ENCODE measurements around the gene LSM7.

LSM7 gene

DNA sequence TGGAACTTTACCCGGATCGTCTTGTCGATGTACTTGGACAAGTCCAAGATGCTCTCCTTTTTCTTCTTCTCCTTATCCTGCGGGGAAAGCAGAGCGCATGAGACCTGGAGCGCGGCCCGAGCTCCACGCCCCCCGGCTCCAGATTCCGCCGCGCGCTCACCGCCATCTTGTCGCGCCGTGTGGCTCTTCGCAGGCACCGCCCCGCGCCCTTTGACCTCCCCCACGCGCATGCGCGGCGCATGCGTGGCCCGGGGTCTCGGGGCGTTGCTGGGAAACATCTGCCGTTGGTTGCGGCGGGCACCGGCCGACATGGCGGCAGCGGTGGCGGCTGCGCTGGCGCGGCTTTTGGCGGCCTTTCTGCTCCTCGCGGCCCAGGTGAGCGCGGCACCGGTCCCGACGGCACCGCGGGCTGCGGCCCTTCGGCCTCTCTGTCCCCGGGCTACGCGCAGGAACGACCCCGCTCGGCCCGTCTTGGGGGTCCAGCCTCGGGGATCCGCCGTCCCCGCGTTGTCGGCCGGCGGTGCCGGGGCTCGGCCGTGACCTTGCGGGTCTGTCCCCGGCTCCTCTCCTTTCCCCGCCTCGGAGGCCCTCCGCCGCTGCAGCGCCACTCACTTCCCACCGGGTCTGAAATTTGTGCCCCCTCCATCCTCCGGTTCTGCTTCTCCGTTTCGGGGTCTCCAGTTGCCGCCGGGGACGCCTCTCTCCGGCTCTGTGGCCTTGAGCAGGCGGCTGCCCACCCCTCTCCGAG lies at the start of gene LSM7, which contains the start of gene SPPL2B:
Gene LSM7 (minus strand): TSS at position 186 of the 748 bp plus-strand sequence. CDS start 20 bp downstream, at position 166.
Gene SPPL2B (plus strand): TSS at position 284 of the 748 bp plus-strand sequence. CDS start 26 bp downstream, at position 310.
- peak; percentile 97 for DNase-seq

DNA sequence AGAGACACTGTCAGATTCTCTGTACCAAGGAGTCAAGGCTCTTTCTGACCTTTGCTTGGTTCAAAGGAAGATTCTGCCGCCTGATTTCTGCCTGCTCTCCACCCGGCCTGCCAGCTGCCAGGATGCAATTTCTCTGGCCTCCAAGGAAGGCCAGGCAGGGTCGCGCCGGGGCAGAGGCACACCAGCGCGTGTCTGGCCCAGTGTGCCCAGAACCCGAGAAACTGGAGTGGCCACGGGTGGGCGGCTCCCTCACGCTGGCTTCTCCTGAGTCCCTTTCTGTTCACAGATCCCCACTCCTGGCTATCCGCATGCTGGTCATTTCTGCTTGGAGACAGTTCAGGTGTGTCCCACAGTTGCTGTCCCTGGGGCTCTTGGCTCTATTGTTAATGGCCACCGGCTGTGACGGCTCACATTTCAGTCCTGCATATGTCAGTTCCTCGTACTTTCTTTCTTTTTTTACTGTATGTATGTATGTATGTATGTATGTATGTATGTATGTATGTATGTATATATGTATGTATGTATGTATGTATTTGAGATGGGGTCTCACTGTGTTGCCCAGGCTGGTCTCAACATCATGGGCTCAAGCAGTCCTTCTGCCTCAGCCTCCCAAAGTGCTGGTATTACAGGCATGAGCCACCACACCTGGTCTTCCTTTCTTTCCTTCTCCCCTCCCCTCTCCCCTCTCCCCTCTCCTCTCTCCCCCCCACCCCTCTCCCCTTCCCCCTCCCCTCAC lies 48.6 kb upstream of the LSM7 start:
- no peak for DNase-seq

DNA sequence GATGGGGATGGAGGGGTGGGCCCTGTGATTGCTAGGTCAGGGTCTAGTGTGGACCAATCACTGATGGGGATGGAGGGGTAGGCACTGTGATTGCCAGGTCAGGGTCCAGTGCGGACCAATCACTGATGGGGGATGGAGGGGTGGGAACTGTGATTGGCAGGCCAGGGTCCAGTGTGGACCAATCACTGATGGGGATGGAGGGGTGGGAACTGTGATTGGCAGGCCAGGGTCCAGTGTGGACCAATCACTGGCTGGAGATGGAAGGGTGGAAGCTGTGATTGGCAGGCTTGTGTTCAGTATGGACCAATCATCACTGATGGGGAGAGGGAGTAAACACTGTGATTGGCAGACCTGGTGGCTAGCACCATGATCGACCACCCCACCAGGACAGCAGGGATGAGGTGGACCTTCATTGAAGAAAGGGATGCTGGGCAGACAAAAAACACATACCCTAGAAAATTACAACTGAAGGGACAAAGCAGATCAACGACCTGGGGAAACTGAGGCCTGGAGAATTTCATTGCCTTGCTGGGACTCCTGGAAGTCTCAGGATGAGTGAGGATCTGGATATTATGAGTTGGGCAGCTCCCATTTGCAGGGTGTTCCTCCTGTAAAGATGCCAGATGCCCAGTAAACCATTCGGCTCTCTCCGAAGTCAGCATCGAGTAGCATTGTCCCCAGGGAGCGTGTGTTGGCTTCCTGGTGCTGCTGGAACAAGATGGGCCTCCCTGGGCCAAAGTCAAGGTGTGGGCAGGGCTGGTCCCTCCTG lies 47.2 kb upstream of the LSM7 start:
- no peak for DNase-seq

DNA sequence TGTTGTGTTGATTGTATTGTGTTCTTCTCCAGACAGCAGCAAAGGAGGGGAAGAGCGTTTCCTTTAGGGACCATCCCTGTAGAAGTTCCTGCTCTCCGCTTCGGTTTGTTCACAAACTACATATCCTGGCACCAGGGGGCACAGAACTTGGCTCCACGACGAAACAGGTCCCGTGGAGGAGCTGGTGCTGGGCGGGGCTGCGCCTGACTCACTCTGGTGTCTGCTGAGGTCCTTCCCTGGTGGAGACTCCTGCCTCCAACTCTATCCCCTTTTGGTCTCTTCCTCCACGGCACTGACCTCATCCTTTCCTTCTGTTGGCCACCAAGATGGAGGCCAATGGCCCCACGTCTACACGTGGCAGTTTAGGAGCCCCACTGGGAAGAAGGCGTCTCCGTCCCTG lies 46.4 kb upstream of the LSM7 start:
- DNase-seq = no peak

DNA sequence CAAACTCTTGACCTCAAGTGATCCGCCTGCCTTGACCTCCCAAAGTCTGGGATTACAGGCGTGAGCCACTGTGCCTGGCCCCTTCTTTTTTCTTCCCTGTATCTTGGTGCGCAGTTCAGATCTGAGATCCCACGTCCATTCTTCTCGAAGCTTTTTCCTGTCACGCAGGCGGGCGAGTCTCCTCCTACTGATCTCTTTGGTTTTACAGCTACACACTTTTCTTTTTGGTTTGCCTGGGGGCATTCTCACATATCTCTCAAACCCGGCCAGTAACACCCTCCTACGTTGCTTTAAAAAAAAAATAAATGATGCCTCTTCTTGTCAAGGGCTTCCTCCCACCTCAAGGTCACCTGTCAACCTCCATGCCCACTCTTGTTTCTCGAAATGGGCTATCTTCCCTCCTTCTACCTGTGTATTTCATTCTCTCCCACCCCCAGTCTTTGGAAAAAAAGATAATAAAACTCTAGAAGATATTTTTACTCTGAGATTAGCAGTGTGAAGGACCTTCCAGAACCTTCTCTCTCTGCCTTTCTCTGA lies 43.8 kb upstream of the LSM7 start:
- DNase-seq = no peak

DNA sequence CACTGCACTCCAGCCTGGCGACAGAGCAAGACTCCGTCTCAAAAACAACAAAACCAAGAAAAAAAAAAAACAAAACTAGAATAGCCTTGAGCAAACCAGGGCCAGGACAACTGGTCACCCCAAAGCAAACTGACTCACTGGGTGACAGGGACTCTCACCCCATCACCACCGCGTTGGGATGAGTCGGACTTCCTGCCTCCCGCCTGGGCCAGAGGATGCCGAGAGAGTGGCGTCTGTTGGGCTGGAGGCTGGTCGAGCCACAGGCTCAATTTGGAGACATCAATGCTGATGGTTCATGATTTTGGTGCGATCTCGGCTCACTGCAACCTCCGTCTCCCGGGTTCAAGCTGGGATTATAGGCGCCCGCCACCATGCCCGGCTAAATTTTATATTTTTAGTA lies 43.3 kb upstream of the LSM7 start:
- DNase-seq = peak; percentile 76

DNA sequence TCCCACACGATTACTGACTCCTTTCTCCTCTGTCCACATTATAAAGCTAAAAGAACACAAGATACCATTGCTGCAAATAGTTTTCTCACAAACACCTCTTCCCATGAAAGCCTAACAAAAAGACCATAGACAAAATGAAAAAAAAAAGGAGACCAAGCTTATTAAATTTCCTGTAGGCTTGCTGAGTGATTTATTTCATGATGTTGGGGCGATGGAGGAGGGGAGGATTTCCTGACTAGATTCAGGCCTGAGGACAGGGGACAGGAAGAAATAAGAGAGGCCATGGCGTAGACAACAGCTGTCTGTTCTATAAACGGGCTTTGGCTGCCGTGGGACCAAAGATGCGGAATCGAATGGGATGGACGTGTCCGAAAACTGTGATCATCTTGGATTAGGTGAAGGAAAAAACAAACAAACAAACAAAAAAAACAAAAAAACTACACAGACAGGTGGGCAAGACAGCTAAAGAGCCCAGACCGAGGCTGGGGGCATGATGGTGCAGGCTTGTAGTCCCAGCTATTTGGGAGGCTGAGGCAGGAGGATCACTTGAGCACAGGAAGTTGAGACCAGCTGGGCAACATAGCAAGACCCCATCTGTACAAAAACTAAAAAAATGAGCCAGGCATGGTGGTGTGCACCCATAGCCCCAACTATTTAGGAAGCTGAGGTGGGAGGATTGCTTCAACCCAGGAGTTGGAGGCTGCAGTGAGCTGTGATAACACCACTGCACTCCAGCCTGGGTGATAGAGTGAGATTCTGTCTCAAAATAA lies 37.0 kb upstream of the LSM7 start:
- DNase-seq = no peak

DNA sequence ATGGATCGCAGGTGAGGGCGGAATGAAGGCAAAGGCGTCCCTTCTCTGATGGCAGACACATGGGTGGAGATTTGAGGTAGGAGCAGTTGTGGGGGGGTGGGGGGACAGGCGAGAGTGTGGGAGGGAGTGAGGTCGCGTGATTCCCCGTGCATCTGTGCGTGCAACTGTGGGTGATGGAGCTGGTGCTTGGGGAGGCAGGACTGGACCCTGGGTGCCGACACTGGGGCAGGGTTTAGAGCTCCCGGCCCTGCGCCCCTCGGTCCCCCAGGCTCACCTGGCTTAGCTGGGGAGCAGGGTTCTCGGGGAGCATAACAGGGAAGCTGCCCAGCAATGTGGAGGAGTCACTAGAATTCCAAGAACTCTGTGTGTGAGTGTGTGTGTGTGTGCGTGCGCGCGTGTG lies 35.0 kb upstream of the LSM7 start:
- no peak for DNase-seq

DNA sequence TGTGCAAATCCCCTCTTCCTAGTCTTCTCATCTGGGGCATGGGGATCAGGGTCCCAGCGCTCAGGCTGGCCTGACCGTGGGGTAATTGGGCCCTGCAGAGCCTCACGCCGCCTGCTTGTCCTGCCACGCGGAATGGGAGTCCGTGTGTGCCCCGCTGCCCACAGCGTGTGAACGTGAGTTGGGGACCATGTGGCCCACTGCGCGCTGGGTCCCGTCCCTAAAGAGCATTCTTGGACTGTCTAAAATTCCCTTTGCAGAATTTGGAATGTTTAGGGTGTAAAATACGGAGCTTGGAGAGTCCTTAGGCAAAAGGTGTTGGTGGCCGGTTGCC lies 34.5 kb upstream of the LSM7 start:
- no peak for DNase-seq

DNA sequence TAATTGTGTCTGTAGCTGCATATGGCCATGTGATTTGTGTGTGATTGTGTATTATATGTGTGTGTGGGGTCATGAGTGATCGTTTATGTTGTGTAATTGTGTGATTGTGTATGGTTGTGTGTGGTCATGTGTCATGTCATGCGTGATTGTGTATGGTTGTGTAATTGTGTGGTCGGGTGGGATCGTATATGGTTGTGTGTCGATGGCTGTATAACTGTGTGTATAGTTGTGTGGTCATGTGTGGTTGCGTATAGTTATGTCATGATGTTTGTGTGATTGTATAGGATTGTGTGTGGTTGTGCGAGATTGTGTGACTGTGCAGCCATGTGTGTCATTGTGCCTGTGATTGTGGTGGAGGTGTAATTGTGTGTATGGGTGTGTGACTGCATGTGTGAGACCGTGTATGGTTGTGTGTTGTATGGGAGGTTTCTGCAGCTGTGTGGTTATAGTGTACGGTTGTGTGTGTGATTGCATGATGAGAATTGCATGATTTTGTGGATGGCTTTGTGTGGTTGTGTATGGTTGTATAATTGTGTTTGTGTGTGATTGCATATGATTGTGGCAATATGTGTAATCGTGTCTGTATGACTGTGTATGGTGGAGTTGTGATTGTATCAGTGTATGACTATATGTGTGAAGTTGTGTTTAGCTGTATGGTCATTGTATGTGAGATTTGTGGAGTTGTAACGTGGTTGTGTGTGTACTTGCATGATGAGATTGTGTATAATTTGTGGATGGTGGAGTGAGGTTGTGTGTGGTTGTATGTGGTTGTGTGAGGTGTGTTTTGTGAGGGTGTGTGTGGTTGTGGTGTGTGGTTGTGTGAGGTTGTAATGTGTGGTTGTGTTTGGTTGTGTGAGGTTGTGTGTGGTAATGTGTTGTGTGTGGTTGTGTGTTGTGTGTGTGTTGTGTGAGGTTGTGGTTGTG lies 33.9 kb upstream of the LSM7 start:
- DNase-seq = no peak

DNA sequence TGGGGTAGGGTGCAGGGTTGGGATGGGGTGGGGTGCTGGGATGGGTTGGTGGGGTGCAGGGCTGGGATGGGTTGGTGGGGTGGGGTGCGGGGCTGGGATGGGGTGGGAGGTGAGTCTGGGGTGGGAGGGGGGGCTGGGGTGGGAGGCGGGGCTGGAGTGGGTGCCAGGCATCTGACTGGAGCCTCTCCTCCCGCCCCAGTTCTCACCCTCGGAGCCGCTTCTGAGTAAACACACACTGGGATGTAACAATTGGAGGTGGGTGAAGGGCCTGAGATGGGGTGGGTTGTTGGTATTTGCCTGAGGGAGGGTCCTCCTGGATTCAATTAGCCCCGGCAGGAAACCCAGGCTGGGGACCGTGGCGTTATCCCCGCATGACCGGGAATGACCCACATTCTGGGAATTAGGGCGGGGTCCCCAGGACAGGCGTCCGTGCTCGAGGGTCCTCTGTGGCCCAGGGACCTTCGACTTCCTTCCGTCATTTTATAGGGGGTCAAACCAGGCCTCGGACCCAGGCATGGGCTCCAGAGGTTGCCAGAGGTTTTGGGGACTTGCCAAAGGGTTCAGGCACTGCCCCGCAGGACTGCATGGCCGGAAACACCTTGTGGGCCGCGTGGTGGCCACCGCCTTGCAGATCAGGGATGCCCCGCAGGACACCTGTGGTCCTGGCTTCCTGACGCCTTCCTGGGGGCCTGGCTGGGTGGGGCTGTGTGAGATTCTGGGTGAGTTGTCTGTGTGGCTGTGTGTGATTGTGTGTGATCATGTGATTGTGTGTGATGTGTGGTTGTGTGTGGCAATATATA lies 33.1 kb upstream of the LSM7 start:
- no peak for DNase-seq

DNA sequence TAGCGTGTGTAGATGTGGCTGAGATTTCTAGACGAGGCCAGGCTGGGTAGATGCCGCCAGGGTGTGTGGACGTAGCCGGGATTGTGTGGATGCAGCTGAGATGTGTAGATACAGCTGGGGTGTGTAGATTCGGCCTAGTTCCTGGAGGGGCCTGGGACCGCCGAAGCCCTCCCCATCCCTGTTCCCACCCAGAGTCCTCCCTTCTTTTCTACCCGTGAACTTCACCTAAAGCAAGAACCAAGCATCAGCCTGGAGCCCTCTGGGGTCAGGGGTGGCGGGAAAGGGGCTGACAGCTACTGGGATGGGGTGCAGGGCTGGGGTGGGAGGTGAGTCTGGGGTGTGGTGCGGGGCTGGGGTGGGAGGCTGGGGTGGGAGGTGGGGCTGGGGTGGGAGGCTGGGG lies 32.4 kb upstream of the LSM7 start:
- no peak for DNase-seq

DNA sequence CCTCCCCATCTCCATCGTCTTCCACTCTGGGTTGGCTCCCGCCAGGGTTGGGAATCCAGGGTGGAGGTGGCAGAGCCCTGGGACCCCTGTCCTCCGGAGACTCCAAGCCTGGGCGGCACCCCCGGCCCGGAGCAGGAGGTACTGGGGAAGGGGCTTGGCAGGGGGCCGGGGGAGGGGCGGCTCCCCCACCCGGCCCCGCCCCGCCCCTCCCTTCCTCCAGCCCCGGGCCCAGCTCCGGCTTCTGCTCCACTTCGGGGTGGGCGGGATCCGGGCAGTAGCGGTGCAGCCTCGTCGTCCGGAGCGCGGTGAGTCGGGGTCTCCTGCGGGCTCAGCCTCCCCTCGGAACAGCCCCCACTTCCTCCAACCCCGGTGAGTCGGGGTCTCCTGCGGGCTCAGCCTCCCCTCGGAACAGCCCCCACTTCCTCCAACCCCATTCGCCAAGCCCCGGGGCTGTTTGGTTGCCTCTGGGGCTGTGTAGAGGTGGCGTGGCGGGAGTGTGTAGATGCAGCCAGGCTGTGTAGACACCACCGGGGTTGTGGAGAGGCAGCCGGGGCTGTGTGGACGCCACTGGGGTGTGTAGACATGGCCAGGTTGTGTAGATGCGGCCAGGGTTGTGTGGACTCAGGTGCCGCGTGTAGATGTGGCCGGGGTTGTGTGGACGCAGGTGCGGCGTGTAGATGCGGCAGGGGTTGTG lies 31.8 kb upstream of the LSM7 start, which contains the start of gene TMPRSS9:
Gene TMPRSS9 (plus strand): TSS at position 274 of the 694 bp plus-strand sequence. CDS start 29,521 bp downstream, outside the sequence.
- no peak for DNase-seq

DNA sequence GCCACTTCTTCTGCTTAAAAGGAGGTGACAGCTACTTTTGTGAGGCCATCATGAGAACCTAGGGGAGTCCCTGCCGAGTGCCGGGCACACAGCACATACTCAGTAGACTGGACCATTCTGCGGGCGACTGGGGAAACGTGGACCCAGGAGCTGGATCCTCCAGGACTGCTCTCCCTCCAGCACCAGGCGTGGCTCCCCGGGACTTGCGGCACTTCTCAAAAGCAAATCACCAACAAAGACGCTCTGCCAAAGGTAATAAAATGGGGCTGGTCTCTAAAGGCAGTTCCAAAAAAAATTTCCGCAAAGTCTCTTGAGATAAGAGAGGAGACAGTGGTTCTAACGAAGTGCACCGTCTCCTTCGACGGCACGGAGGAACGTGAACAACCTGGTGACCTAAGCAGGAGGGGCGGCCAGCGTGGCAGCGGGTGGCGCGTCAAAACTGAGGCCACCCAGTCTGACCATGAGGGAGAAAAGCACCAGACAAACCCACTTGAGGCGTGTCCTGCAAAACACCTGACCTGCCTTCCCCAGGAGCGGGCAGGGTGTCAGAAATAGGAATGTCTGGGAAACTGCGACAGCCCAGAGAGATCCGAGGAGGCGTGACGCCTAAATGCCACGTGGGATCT lies 30.3 kb upstream of the LSM7 start:
- no peak for DNase-seq

DNA sequence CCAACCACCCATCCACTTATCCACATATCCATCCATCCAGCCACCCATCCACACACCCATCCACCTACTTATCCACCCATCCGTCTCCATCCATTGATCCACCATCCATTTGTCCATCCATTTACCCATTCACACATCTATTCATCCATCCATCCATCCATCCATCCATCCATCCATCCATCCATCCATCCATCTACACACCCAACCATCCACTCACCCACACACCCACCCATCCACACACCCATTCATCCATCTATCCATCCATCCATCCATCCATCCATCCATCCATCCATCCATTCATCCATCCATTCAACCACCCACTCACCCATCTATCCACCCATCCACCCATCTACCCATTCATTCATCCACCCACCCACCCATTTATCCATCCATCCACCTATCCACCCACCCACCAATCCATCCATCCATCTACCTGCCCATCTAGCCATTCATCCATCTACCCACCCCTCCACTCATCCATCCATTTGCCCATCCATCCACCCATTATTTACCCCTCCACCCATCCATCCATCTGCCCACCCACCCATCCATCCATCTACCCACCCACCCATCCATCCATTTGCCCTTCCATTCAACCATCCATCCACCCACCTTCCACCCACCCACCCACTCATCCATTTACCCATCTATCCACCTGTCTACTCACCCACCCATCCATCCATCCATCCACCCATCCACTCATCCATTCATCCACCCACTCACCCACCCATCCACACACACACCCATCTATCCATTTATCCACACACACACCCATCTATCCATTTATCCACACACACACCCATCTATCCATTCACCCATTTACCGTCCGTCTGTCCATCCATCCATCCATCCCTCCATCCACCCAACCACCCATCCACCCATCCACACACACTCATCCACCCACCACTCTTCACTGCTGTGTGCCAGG lies 29.2 kb upstream of the LSM7 start:
- DNase-seq = no peak

DNA sequence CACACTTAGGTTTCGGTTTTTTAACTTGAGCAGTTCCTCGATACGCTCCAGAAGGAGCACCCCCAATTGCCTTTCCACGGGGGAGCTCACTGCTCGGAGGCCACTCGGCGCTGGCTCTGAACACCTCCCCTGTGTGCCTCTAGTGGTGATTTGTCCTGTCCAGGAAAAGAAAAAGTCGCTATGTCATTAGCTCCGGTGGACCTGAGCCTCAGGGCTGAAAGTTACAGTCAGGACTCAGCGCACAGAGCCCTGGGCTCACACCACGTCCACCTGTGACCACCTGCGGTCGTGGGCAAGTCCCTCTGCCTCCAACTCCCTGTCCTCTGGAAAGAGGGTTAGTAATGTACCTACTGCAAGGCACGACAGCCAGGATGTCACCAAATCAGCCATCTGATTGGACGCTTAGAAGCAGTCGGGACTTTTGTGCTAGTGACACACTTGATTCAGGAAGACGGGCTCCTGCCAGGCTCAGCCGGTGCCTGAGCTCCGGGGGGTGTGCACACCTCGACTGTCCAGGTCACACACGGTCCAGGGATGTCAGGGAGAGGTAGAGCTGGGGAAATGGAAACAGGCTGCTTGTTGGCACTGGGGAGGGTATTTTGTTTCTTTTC lies 27.8 kb upstream of the LSM7 start:
- DNase-seq = no peak

DNA sequence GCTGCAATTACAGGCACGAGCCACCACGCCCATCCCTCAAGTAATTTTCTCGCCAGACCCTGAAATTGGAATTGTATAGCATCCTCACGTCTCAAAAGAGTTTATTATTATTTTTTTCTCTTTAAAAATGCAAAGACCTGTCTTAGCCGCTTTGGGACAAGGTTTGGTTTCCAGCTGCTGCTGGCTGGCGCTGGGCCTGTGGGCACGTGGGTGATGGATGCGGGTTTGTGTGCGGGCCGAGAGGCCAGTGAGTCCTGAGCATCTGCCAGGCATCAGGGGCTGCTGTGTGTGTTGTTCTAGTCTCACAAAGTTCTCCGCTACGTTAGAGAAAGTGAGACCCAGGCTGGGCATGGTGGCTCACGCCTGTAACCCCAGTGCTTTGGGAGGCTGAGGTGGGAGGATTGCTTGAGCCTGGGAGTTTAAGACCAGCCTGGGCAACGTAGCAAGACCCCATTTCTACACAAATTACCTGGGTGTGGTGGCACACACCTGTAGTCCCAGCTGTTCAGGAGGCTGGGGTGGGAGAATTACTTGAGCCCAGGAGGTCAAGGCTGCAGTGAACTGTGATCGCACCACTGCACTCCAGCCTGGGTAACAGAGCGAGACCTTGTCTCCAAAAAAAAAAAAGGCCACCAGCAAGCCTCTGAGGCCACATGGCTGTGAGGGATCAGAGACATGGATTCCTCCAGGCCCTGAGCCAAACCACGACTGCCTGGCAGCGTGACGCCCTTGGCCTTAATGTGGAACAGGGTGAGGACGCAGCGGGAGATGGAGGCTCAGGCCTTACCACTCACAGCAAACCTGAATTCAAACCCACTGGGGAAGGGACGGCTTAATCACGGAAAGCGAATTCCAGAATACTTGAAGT lies 27.0 kb upstream of the LSM7 start:
- no peak for DNase-seq
